Panc1 (cell line): ENCODE results near the gene CSTPP1. TPM values are rescaled to one million over a fixed set of nuclear protein-coding genes. Genes with fewer than 3 reads are reported as not detected.

Experiments
- ATAC-seq: fragments of 200-7000 bp; cut with Tn5 transposase; 2 replicates; pipeline ENCODE4 v1.9.1; 2020; ENCODE audit warnings: mild to moderate bottlenecking, moderate library complexity
- BruUV-seq: library from RNA; stranded (reverse); fragments of 400-500 nt; replicated peaks from 2 replicates; lab custom pipeline; 2021; lab: Mats Ljungman, UMichigan
- CTCF ChIA-PET: fragments of 300-600 bp; sonication (Branson Sonifier 250); formaldehyde crosslinking; loops from one replicate; lab custom pipeline; 2022; ENCODE audit warnings: antibody characterized with exemption; lab: Charles Lee
- POLR2A ChIA-PET: fragments of 300-600 bp; sonication (Branson Sonifier 250); formaldehyde crosslinking; loops from one replicate; lab custom pipeline; 2022; ENCODE audit warnings: antibody characterized with exemption; lab: Charles Lee
- DNase-seq: peaks from one replicate; pipeline ENCODE4 v3.0.0-alpha.2; 2010; ENCODE audit warnings: low read depth, low spot score
- H3K27ac ChIP-seq: 2 replicates; pipeline ENCODE4 v1.5.1; 2011; ENCODE audit warnings: mild to moderate bottlenecking, low read length, inconsistent platforms
- H3K27me3 ChIP-seq: fragments of 200-500 bp; sonication (Bioruptor generic); 2 replicates; pipeline ENCODE4 v1.6.0; 2014; ENCODE audit warnings: low read length, inconsistent platforms; ENCODE audit not compliant: control insufficient read depth, insufficient read depth
- H3K36me3 ChIP-seq: fragments of 200-500 bp; sonication (Bioruptor generic); 2 replicates; pipeline ENCODE4 v1.5.1; 2014; ENCODE audit warnings: inconsistent platforms, mild to moderate bottlenecking, low read length, moderate library complexity; ENCODE audit not compliant: control insufficient read depth, insufficient read depth
- H3K4me1 ChIP-seq: 2 replicates; pipeline ENCODE4 v1.5.1; 2011; ENCODE audit warnings: inconsistent platforms, mild to moderate bottlenecking, low read length, moderate library complexity; ENCODE audit not compliant: control insufficient read depth, insufficient read depth
- H3K4me3 ChIP-seq, 2 experiments: 2 replicates each; pipeline ENCODE4 v1.5.1; 2011 to 2012; ENCODE audit warnings: low read depth in 2 of 2, low read length in 2 of 2, mild to moderate bottlenecking in 2 of 2, inconsistent platforms in 1 of 2, moderate library complexity in 1 of 2
- H3K9me3 ChIP-seq: fragments of 200-500 bp; sonication (Bioruptor generic); 2 replicates; pipeline ENCODE4 v1.5.1; 2014; ENCODE audit warnings: low read depth, mild to moderate bottlenecking, inconsistent platforms, low read length, moderate library complexity; ENCODE audit not compliant: control insufficient read depth, insufficient read depth
- CTCF ChIP-seq: fragments of 450-650 bp; IDR thresholded peaks from 2 replicates; pipeline ENCODE4 v1.5.1; 2017; ENCODE audit warnings: mild to moderate bottlenecking
- POLR2AphosphoS5 ChIP-seq: IDR thresholded peaks from 2 replicates; pipeline ENCODE4 v1.6.1; 2012; ENCODE audit warnings: mild to moderate bottlenecking, low read depth, low read length, moderate library complexity
- REST ChIP-seq, 2 experiments: IDR thresholded peaks; 2 replicates each; pipeline ENCODE4 v1.6.1; 2011 to 2012; ENCODE audit warnings: low read depth in 2 of 2, control low read depth in 1 of 2, low read length in 1 of 2, mild to moderate bottlenecking in 1 of 2, moderate library complexity in 1 of 2; ENCODE audit not compliant: insufficient read depth in 1 of 2
- SIN3A ChIP-seq: IDR thresholded peaks from 2 replicates; pipeline ENCODE4 v1.6.1; 2012; ENCODE audit warnings: low read depth, mild to moderate bottlenecking, low read length, moderate library complexity, borderline replicate concordance; ENCODE audit not compliant: insufficient read depth
- TCF7L2 ChIP-seq: IDR thresholded peaks from 2 replicates; pipeline ENCODE4 v1.6.1; 2011; ENCODE audit warnings: mild to moderate bottlenecking, low read depth, low read length, inconsistent platforms
- in situ Hi-C: cut with HindIII; loops from 2 replicates; pipeline ENCODE4 v1.10.0; 2016; ENCODE audit warnings: low sequenced_read_pairs, low pct_unique_long_range_greater_than_20kb
- intact Hi-C: fragments of 100-400 bp; cut with micrococcal nuclease; formaldehyde crosslinking; loops from one replicate; pipeline ENCODE4 v1.10.0; 2022; ENCODE audit not compliant: unreplicated experiment
- total RNA-seq: library from RNA; stranded (reverse); gene quantifications from one replicate; pipeline ENCODE4 v1.2.1, GENCODE V29; 2021; ENCODE audit not compliant: unreplicated experiment

CSTPP1 gene
- total RNA-seq, 1 experiment from 2014 or later = 29.0 TPM

GRCh38 chr11:47067401-47067800 is 130.8 kb downstream of the CSTPP1 start:
- Histone ChIP-seq H3K27ac (no peak overlapping the region), H3K36me3 (no peaks in the 10 kb centered on the region), H3K9me3 (no peaks in the 10 kb centered on the region), H3K27me3 (no peaks in the 10 kb centered on the region), H3K4me3 (no peak overlapping the region), H3K4me1 (no peaks in the 10 kb centered on the region)
- ChIA-PET CTCF (interaction anchor here (0.7 kb wide), 1 partner anchor 302 kb away, joined by 6 read pairs; no protein-coding TSS in a partner anchor), POLR2A (no interaction called here)
- in situ Hi-C loops (no loop called here), intact Hi-C loops (no loop called here)
- DNase-seq = no peak
- BruUV-seq = no TSS peak
- ATAC-seq = no peak
- TF ChIP-seq POLR2AphosphoS5 = no peak
- TF ChIP-seq REST (IDR thresholded peaks at IDR 0.05; ENCODE audit: insufficient read depth in 1 of 2, low read depth in 2 of 2, low read length in 1 of 2) = no peak
- no peak for TF ChIP-seq CTCF
- TF ChIP-seq SIN3A = no peak
- TF ChIP-seq TCF7L2 = no peak

GRCh38 chr11:47070769-47071168 is 134.2 kb downstream of the CSTPP1 start:
- no peak for ATAC-seq
- BruUV-seq = no TSS peak

More at GRCh38 chr11:47070769-47071168, 134.2 kb downstream of the CSTPP1 start:
- H3K27me3 ChIP-seq = no peaks in the 10 kb centered on the region
- H3K4me1 ChIP-seq = no peaks in the 10 kb centered on the region
- no peak overlapping the region for H3K4me3 ChIP-seq
- ChIA-PET CTCF (interaction anchor here (0.5 kb wide), 1 partner anchor 82 kb away, joined by 3 read pairs; no protein-coding TSS in a partner anchor), POLR2A (no interaction called here)
- H3K36me3 ChIP-seq = no peaks in the 10 kb centered on the region
- intact Hi-C loops (no loop called here), in situ Hi-C loops (no loop called here)
- no peak overlapping the region for H3K27ac ChIP-seq
- no peak for DNase-seq
- TF ChIP-seq CTCF (no peak), REST (IDR thresholded peaks at IDR 0.05; ENCODE audit: insufficient read depth in 1 of 2, low read depth in 2 of 2, low read length in 1 of 2) (no peak), TCF7L2 (no peak), SIN3A (no peak), POLR2AphosphoS5 (no peak)
- no peaks in the 10 kb centered on the region for H3K9me3 ChIP-seq
